K562 (cell line): ENCODE results near the gene ACTN3. TPM values are rescaled to one million over a fixed set of nuclear protein-coding genes. Genes with fewer than 3 reads are reported as not detected.

Experiments
- MYC ChIP-seq, 2 experiments: fragments of 250-450 bp in 1 of 2; sonication (Bioruptor Pico) in 1 of 2; IDR thresholded peaks; 2 replicates each; pipeline versions ENCODE4 v1.5.1 to v1.6.1; 2012 to 2021; ENCODE audit warnings: low read depth in 2 of 2, borderline replicate concordance in 1 of 2, improper control_type of control experiment in 1 of 2, low read length in 1 of 2, mild to moderate bottlenecking in 1 of 2, moderate library complexity in 1 of 2
- PHF21A ChIP-seq: fragments of 450-650 bp; IDR thresholded peaks from 2 replicates; pipeline ENCODE4 v1.6.1; 2017; ENCODE audit warnings: low read depth, borderline replicate concordance
- SRSF3 ChIP-seq: fragments of 200-400 bp; formaldehyde crosslinking; IDR thresholded peaks from 2 replicates; pipeline ENCODE4 v1.6.1; 2016; ENCODE audit warnings: mild to moderate bottlenecking, low read length, moderate library complexity; ENCODE audit not compliant: insufficient read depth
- polyA plus RNA-seq, 8 experiments: library from polyadenylated mRNA; depleted of rRNA in 4 of 8; stranded (reverse) in 5 of 8; unstranded in 3 of 8; fragments of >200 nt; fragmentation: Nextera tagmentation in 2 of 8; fragmentation: Illumina TruSeq in 1 of 8; extraction: Ambion mirVana in 2 of 8; extraction: Trizol in 1 of 8; gene quantifications; 2 replicates each; pipeline versions ENCODE4 v1.2.1 to v1.2.3, GENCODE V29; 2011 to 2014; ENCODE audit warnings: inconsistent platforms in 1 of 8, missing spikeins in 1 of 8
- total RNA-seq, 7 experiments: library from RNA; depleted of rRNA in 6 of 7; stranded (reverse); fragments of >200 nt in 6 of 7; fragmentation: Illumina TruSeq in 2 of 7; extraction: Trizol in 2 of 7; gene quantifications; 2 replicates each; pipeline versions ENCODE4 v1.2.1 to v1.2.3, GENCODE V29; 2011 to 2021; ENCODE audit warnings: low replicate concordance in 1 of 7
- TF ChIP-seq, protein P1 (sequence below): fragments of 450-650 bp; IDR thresholded peaks from 2 replicates; pipeline ENCODE4 v1.6.1; 2017; ENCODE audit warnings: antibody characterized with exemption, mild to moderate bottlenecking
- TF ChIP-seq, protein P2 (sequence below), 2 experiments: IDR thresholded peaks in 1 of 2; conservative IDR thresholded peaks in 1 of 2; 2 replicates each; pipeline ENCODE4 v1.6.1; 2016; ENCODE audit warnings: low read depth in 2 of 2, mild to moderate bottlenecking in 1 of 2, missing compliant biosample characterization in 1 of 2, missing genetic modification characterization in 1 of 2, moderate library complexity in 1 of 2
- TF ChIP-seq, protein P3 (sequence below): fragments of 450-650 bp; formaldehyde crosslinking; IDR thresholded peaks from 2 replicates; pipeline ENCODE4 v1.4.0; 2022; ENCODE audit warnings: mild to moderate bottlenecking, moderate library complexity

Gene ACTN3
- total and polyA plus RNA-seq, 9 of the 15 experiments (the other 6 are each of a cell fraction or from before 2014, with no cell fraction given): not detected

- TF ChIP-seq, protein P1, sequence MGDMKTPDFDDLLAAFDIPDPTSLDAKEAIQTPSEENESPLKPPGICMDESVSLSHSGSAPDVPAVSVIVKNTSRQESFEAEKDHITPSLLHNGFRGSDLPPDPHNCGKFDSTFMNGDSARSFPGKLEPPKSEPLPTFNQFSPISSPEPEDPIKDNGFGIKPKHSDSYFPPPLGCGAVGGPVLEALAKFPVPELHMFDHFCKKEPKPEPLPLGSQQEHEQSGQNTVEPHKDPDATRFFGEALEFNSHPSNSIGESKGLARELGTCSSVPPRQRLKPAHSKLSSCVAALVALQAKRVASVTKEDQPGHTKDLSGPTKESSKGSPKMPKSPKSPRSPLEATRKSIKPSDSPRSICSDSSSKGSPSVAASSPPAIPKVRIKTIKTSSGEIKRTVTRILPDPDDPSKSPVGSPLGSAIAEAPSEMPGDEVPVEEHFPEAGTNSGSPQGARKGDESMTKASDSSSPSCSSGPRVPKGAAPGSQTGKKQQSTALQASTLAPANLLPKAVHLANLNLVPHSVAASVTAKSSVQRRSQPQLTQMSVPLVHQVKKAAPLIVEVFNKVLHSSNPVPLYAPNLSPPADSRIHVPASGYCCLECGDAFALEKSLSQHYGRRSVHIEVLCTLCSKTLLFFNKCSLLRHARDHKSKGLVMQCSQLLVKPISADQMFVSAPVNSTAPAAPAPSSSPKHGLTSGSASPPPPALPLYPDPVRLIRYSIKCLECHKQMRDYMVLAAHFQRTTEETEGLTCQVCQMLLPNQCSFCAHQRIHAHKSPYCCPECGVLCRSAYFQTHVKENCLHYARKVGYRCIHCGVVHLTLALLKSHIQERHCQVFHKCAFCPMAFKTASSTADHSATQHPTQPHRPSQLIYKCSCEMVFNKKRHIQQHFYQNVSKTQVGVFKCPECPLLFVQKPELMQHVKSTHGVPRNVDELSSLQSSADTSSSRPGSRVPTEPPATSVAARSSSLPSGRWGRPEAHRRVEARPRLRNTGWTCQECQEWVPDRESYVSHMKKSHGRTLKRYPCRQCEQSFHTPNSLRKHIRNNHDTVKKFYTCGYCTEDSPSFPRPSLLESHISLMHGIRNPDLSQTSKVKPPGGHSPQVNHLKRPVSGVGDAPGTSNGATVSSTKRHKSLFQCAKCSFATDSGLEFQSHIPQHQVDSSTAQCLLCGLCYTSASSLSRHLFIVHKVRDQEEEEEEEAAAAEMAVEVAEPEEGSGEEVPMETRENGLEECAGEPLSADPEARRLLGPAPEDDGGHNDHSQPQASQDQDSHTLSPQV: no peak
- TF ChIP-seq MYC (IDR thresholded peaks at IDR 0.05; ENCODE audit: low read depth, low read length) (0 out of 2 replicates have a peak, but pooled peaks have one; percentile 22), MYC (CRISPR knock-in tag; IDR thresholded peaks at IDR 0.05; ENCODE audit: borderline replicate concordance, low read depth) (no peak), PHF21A (0 out of 2 replicates have a peak, but pooled peaks have one; percentile 32), SRSF3 (no peak)
- TF ChIP-seq, protein P2, sequence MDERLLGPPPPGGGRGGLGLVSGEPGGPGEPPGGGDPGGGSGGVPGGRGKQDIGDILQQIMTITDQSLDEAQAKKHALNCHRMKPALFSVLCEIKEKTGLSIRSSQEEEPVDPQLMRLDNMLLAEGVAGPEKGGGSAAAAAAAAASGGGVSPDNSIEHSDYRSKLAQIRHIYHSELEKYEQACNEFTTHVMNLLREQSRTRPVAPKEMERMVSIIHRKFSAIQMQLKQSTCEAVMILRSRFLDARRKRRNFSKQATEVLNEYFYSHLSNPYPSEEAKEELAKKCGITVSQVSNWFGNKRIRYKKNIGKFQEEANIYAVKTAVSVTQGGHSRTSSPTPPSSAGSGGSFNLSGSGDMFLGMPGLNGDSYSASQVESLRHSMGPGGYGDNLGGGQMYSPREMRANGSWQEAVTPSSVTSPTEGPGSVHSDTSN (CRISPR knock-in tag; IDR thresholded peaks at IDR 0.05; ENCODE audit: low read depth): no peak
- TF ChIP-seq, protein P2 (tag; conservative IDR thresholded peaks at IDR 0.05; ENCODE audit: low read depth): no peak
- TF ChIP-seq, protein P3, sequence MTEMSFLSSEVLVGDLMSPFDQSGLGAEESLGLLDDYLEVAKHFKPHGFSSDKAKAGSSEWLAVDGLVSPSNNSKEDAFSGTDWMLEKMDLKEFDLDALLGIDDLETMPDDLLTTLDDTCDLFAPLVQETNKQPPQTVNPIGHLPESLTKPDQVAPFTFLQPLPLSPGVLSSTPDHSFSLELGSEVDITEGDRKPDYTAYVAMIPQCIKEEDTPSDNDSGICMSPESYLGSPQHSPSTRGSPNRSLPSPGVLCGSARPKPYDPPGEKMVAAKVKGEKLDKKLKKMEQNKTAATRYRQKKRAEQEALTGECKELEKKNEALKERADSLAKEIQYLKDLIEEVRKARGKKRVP (CRISPR knock-in tag): no peak
These were observed 32.4 kb downstream of the ACTN3 start (continued) for GRCh38 chr11:66579017-66579606.
